Activated CD8-positive, alpha-beta memory T cell treated with anti-CD3 and anti-CD28 coated beads for 1 hour (primary cell): ENCODE data around the gene ZSCAN5C.
"Not testable (repeated sequence)": the region's sequence is repeated elsewhere in the genome, so short reads cannot be mapped to it uniquely, and the experiment has no call there.

Experiments
- DNase-seq, 2 donors: peaks; one replicate each; pipeline ENCODE4 v3.0.0-alpha.2; 2020; ENCODE audit warnings: low read depth in 1 of 2; ENCODE audit errors: extremely low read depth in 1 of 2

ZSCAN5C gene

DNA sequence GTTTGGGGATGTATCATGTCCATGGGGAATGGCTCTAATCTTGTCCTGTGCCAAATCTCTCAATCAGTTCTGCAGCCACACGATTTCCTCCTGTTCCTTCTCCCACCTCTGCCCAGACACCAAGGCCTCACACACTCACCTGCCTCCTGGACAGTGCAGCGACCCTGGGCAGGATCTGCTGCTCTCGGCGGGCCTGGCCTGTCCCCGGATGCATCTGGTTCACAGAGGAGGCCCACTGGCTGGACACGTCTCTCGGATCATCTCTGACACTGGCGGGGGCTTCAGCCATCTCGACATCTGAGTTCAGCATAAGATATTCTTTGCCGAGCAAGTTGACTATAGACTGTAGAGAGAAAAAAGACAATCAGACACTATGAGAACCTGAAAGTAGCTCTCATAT is 10.4 kb upstream of the ZSCAN5C start:
- no peak for DNase-seq

DNA sequence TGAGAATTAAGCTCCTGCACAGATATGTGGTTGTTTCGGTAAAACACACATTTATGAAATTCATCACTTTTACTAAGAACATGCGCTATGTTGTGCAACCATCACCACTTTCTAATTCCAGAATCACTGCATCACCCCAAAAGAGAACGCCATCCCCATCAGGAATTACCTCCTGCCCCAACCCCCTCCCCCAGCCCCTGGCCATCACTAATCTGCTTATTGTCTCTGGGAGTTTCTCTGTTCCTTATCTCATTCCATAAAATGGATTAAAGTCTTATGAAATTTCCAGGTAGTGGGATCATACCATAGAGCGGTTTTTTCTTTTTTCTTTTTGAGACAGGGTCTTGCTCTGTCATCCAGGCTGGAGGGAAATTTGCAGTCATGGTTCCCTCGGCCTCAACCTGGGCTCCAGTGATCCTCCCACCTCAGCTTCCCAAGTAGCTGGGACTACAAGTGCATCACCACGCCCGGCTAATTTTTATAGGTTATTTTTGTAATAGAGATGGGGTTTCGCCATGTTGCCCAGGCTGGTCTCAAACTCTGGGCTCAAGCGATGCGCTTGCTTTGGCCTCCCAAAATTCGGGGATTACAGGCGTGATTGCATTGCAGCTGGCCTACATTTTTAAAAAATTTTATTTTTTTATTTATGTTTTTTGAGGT is 8.0 kb upstream of the ZSCAN5C start:
- DNase-seq = no peak

DNA sequence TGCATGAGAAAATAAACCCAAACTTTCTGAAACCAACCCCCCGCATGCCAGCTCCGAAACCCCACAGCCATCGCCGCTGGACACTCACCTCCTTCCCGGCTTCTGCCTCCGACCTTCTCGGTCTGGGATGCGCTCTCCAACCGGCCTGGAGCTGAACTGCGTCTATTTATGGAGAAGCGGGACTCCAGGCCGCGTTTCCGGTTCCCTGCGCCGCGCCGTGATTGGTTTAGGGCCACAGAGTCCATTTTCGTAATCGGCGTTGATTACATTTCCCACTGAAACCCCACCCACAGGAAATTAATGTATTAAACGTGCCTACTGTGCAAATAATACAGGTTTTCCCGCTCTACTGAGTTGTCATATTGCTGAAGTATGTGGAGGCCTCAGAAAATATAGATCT is 4.4 kb upstream of the ZSCAN5C start, which contains the start of gene ZSCAN5B:
Gene ZSCAN5B, minus strand, starts transcription at position 138 of the 400 bp plus-strand sequence. CDS start 4,731 bp downstream, outside the sequence.
- not testable (repeated sequence) for DNase-seq

DNA sequence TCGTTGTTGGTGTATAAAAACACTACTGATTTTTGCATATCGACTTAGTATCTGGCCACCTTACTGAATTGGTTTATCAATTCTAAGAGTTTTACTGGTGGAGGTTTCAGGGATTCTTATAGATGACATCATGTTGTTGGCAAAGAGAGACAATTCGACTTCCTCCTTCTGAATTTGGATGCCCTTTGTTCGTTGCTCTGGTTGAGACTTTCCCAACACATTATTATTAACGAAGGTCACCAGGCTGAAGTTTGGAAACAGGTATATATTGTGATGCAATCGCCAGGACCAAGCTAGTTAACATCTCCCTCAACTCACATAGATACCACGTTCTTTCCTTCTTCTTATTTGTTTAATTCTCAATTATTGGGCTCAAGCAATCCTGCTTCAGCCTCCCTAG is 2.4 kb upstream of the ZSCAN5C start:
- no peak for DNase-seq

DNA sequence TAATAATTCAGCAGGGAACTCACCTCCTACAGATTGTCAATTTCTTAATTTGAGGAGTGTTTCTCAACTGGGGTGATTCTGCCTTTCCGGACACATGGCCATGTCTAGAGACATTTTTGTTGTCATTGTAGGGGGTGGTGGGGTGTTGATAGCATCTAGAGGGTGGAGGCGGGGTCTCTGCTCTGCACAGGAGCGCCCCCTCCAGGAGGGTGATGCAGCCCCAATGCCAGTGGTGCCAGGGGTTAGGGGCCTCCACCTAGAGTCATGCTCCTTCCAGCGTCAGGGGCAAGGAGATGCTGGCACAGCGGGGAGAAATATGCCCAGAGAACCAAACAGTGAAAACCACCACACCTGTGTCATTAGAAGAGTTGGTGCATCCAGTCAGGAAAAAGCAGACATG is 5.5 kb downstream of the ZSCAN5C start:
- DNase-seq = not testable (repeated sequence)

DNA sequence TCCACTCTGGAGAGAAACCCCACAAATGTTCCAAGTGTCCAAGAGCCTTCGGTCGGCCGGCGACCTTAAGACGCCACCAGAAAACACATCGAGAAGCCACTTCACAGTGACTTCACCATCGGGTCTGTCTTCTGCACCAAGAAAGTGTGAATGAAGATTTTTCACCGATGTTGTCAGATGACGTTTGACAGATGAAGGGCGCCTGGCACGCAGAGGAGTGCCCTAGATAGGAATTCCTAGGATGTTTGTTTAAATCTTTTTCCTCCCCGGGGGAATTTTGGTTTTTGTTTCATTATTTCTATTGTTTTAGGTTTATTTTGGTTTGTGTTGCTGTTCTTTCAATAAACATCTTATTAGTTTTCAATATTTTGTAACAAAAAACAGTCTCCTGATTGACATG is 7.0 kb downstream of the ZSCAN5C start:
- no peak for DNase-seq

DNA sequence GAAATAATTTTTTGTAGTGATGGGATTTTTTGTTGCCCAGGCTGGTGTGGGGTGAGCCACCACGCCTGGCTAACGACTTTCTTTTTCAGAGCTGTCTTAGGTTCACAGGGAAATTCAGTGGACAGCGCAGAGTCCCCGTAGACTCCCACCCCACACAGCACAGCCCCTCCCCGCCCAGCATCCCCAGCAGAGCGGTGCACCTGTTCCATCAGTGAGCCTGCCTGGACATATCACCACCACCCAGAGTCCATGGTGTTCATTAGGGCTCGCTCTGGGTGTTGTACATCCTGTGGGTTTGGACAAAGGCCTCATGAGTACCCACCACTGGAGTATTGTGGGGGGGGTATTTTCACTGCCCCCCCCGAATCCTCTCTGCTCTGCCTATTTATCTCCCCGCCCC is 8.0 kb downstream of the ZSCAN5C start:
- DNase-seq = not testable (repeated sequence)

DNA sequence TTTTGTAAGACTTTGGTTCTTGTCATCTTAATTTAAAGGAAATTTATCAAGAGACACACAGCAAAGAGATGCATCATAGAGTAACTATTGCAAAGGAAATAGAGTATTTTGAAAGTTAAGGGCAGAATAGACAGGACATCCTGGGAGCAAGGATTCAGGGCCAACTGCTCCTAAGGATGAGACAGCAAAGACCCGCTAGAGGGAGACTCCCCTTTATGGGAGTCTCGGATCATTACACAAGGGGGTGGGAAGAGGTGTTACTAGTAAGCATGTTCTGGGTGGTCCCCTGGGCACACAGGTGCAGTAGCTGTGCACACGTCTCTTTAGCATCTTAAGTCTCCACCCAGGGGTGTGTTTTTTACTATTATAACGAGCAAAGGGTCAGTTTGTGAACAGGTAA is 9.6 kb downstream of the ZSCAN5C start:
- no peak for DNase-seq

DNA sequence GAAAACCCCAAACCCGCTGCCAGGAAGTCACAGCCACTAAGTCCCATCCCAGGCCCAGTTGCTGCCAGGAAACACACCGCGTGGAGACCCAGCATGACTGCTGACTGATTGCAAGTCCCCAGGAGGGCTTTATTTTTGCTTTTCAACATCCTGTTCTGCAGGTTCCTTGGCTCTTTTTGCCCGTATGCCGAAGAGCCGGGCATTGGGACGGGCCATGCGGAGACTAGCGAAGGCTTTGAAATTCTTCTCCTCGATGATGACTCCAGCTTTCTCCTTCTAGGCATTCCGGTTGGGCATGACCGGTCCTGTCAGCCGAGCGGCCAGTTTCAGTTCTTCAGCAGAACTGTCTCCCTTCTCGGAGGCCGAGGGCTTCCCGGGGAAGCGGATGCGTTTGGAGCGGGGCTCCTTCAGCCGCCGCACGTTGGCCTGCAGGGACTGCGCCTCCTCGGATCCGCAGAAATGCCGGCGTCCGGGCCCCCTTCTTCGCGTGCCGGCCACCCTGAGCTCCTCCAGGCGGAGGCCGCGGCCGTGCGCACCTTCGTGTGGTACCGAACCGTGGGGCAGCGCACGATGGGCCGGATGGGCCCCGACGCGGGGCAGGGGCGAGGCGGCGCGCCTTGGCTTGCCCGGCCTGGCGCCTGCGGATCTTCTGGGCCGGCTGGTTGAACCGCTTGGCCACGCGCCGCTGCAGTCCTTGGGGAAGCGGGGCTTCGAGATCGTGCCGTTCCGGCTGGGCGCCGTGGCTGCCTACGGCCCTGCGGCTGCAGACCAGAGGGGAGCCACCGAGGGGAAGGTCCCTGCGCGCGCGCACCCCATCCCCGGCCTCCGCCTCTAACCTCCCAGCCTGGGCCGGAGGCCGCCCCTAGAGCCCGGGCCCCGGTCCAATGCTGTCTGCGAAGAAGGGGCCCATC is 15.2 kb downstream of the ZSCAN5C start:
- no peak for DNase-seq

DNA sequence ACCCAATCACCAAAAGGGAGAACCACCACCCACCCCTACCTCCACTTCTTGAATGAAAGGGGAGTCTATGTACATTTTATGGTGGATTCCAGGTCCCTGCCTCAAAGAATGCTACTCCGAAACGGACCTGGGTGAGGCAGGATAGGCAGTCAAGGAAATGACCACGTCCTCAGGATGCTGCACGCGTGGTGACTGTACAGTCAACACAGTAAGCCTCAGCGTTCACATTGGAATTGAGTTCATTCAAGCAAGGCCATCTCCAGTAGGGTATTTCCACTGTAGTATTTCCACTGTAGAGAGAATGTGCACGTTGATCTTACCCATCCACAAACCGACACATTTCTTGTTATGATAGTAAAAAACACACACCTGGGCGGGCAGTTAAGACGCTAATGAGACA is 16.9 kb downstream of the ZSCAN5C start:
- no peak for DNase-seq

DNA sequence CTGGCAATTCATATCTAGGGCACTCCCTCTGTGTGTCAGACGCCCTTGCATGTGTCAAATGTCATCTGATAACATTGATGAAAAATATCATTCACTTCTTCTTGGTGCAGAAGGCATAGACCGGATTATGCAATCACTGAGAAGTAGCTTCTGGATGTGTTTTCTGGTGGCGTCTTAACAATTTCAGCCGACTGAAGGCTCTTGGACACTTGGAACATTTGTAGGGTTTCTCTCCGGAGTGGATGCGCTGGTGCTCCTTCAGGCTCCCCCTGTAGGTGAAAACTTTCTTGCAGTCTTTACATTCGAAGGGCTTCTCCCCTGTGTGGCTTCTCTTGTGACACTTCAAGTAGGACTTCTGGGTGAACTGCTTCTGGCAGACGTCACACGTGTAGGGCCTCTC is 19.4 kb downstream of the ZSCAN5C start:
- not testable (repeated sequence) for DNase-seq

DNA sequence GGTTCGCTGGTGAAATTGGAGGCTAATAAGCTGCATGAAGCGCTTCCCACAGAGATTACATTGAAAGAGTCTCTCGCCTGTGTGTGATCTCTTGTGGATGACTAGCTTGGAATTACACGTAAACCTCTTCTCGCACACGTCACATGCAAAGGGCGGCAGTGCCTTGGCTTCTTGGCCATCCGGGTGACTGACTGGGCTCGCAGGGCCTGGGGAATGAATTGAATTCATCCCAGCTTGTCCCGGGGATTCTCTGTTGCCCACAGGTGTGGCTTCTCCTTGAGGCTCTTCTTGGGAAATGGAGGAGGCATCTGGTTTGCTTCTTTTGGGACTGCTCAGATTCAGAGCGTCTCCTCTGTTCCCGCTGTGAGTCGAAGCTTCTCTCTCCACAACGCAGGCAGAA is 19.8 kb downstream of the ZSCAN5C start:
- no peak for DNase-seq

DNA sequence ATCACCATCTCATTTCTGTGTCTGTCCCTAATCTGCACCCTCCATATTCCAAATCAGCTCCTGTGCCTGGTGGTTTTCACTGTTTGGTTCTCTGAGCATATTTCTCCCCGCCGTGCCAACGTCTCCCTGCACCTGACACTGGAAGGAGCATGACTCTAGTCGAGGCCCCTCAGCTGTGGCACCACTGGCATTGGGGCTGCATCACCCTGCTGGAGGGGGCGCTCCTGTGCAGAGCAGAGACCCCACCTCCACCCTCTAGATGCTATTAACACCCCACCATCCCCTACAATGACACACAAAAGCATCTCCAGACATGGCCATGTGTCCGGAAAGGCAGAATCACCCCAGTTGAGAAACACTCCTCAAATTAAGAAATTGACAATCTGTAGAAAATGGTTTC is 20.8 kb downstream of the ZSCAN5C start:
- no peak for DNase-seq

DNA sequence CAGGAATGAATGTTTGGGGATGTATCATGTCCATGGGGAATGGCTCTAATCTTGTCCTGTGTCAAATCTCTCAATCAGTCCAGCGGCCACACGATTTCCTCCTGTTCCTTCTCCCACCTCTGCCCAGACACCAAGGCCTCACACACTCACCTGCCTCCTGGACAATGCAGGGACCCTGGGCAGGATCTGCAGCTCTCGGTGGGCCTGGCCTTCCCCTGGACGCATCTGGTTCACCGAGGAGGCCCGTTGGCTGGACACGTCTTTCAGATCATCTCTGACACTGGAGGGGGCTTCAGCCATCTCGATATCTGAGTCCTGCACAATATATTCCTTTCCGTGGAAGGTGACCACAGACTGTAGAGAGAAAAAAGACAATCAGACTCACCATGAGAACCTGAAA is 21.4 kb downstream of the ZSCAN5C start:
- DNase-seq = no peak

DNA sequence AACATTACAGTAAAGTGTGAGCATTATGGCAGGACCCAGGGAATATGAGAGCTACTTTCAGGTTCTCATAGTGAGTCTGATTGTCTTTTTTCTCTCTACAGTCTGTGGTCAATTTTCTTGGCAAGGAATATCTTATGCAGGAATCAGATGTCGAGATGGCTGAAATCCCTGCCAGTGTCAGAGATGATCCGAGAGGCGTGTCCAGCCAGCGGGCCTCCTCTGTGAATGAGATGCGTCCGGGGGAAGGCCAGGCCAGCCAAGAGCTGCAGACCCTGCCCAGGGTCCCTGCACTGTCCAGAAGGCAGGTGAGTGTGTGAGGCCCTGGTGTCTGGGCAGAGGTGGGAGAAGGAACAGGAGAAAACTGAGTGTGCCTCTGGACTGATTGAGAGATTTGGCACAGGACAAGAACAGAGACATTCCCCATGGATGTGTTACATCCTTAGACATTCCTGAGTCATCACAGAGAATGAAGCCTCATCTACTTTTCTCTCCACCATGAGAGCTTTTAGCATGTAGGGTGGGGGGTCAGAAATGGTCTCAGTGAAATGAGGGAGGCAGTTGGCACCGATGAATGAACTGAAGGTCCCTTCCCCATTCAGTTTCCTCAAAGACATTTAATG is 43.2 kb downstream of the ZSCAN5C start:
- no peak for DNase-seq

DNA sequence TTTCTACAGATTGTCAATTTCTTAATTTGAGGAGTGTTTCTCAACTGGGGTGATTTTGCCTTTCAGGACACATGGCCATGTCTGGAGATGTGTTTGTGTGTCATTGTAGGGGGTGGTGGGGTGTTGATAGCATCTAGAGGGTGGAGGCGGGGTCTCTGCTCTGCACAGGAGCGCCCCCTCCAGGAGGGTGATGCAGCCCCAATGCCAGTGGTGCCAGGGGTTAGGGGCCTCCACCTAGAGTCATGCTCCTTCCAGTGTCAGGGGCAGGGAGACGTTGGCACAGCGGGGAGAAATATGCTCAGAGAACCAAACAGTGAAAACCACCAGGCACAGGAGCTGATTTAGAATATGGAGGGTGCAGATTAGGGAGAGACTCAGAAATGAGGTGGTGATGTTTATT is 43.7 kb downstream of the ZSCAN5C start:
- not testable (repeated sequence) for DNase-seq

DNA sequence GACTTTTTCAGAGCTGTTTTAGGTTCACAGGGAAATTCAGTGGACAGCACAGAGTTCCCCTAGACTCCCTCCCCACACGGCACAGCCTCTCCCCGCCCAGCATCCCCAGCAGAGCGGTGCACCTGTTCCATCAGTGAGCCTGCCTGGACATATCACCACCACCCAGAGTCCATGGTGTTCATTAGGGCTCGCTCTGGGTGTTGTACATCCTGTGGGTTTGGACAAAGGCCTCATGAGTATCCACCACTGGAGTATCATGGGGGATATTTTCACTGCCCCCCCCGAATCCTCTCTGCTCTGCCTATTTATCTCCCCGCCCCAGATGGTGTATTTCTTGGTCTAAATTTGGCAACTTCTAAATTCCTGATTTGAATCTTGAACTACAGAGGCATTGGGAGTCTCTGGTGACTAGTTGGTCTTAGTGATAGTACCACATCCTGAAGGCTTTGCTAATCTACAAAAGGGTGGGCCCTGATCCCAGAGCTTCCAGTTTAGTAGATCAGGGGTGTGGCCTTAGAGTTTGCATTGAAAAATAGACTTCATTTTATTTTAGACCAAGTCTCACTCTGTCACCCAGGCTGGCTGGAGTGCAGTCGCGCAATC is 46.8 kb downstream of the ZSCAN5C start:
- DNase-seq = not testable (repeated sequence)

DNA sequence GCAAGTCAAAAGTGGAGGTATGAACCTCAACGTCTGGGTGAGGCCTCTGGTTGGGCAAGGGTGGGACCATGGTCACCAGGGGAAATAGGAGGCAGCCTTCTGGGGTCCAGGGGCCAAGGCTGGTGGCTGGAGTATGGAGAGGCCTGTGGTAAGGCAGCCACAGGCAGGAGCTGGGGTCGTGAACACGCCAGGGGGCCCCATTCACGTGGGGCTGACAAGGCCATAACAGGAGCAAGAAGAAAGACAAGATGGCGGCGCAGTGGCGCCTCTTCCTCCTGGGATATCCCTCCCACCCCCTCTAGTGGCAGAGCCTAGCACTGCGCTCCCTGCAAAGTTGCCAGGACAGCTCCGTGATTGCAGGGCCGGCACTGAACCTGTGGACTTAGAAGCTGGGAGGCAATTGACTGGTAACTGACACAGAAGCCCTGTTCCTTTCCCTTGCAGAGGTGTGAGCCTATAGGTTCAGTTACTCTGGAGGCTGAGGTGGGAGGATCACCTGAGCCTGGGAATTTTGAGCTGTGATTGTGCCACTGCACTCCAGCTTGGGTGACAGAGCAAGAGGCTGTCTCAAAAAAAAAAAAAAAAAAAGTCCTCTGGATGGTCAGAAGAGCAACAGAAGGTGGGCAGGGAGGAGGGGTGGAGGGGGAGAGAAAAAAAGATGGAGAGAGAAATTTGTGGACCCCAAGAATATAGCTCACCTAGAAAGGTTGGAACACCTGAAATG is 50.8 kb downstream of the ZSCAN5C start:
- peak; percentile 30 to 46 for DNase-seq

DNA sequence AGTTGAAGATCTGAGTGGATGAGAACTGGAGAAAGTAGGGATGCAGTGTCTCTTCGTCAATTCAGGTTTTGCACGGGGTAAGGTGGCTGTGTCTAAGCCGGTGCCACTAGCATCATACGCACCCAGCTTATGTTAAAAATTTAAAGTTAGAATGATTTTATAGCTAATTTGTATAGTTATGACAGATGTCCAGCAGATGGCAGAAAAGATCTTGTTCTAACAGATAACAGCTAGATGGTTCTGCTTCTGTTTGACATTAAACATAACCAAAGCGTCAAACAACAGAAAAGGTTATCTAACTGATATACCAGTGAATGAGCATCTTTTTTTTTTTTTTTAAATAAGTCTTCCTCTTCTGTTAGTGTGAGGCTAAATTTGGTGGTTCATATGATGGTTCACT is 51.7 kb downstream of the ZSCAN5C start:
- no peak for DNase-seq

DNA sequence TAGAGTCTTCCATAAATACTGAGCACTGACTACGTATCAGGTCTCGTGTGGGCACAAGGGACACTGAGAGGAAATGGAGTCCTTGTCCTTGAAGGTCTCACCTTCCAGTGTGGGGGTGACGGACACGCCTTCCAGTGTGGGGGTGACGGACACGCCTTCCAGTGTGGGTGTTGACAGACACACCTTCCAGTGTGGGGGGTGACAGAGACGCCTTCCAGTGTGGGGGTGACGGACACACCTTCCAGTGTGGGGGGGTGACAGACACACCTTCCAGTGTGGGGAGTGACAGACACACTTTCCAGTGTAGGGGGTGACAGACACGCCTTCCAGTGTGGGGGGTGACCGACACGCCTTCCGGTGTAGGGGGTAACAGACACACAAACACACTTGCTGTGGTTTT is 56.2 kb downstream of the ZSCAN5C start:
- DNase-seq = no peak
